RCC 7860 (cell line): ENCODE data around the gene ARHGEF35.
A peak's percentile ranks its signal among the peaks of the same experiment; 100 is the strongest.
"Not testable (repeated sequence)": the region's sequence is repeated elsewhere in the genome, so short reads cannot be mapped to it uniquely, and the experiment has no call there.

Experiments used
- DNase-seq: peaks from one replicate; pipeline ENCODE4 v3.0.0-alpha.2; 2015; ENCODE audit warnings: low spot score
- FAIRE-seq: peaks from 2 replicates; lab custom pipeline; 2012; peaks lifted over from hg19 to GRCh38; lab: Jason Lieb, UNC

The ARHGEF35 gene

GRCh38 chr7:144195212-144195872 lies at the start of gene ARHGEF35:
Gene ARHGEF35, minus strand, starts transcription at chr7:144195833. Its CDS starts 7,450 bp downstream, at chr7:144188383.
- FAIRE-seq, DNase-seq: not testable (repeated sequence)

GRCh38 chr7:144245372-144245771 lies 49.7 kb upstream of the ARHGEF35 start:
- DNase-seq, FAIRE-seq: not testable (repeated sequence)

GRCh38 chr7:144239365-144239764 lies 43.7 kb upstream of the ARHGEF35 start, which contains the start of gene OR2A42:
Gene OR2A42, minus strand, starts transcription at chr7:144239605. Its CDS starts 6,762 bp downstream, at chr7:144232843.
- FAIRE-seq = not testable (repeated sequence)

GRCh38 chr7:144238530-144239082 lies 43.0 kb upstream of the ARHGEF35 start:
- not testable (repeated sequence) for DNase-seq, FAIRE-seq

More at GRCh38 chr7:144239365-144239764, 43.7 kb upstream of the ARHGEF35 start, which contains the start of gene OR2A42:
- DNase-seq = not testable (repeated sequence)

GRCh38 chr7:144233039-144233438 lies 37.4 kb upstream of the ARHGEF35 start:
- not testable (repeated sequence) for DNase-seq, FAIRE-seq

- not testable (repeated sequence) for DNase-seq, FAIRE-seq
Observed at GRCh38 chr7:144231027-144231426, 35.4 kb upstream of the ARHGEF35 start.

- FAIRE-seq = not testable (repeated sequence)
- peak; percentile 2 for DNase-seq
Observed at GRCh38 chr7:144228810-144229209, 33.2 kb upstream of the ARHGEF35 start.

GRCh38 chr7:144226866-144227265 lies 31.2 kb upstream of the ARHGEF35 start:
- not testable (repeated sequence) for DNase-seq, FAIRE-seq

GRCh38 chr7:144223675-144224074 lies 28.0 kb upstream of the ARHGEF35 start:
- DNase-seq, FAIRE-seq: not testable (repeated sequence)

- not testable (repeated sequence) for DNase-seq, FAIRE-seq
Observed at GRCh38 chr7:144220531-144220930, 24.9 kb upstream of the ARHGEF35 start.

- peak; percentile 70 for FAIRE-seq
Observed at GRCh38 chr7:144219149-144219548, 23.5 kb upstream of the ARHGEF35 start.

GRCh38 chr7:144218581-144218980 lies 22.9 kb upstream of the ARHGEF35 start:
- not testable (repeated sequence) for DNase-seq, FAIRE-seq

More at GRCh38 chr7:144219149-144219548, 23.5 kb upstream of the ARHGEF35 start:
- not testable (repeated sequence) for DNase-seq

GRCh38 chr7:144217200-144217599 lies 21.6 kb upstream of the ARHGEF35 start:
- FAIRE-seq = not testable (repeated sequence)

GRCh38 chr7:144205306-144205705 lies 9.7 kb upstream of the ARHGEF35 start:
- DNase-seq, FAIRE-seq: not testable (repeated sequence)

More at GRCh38 chr7:144217200-144217599, 21.6 kb upstream of the ARHGEF35 start:
- DNase-seq = not testable (repeated sequence)

- FAIRE-seq, DNase-seq: not testable (repeated sequence)
Observed at GRCh38 chr7:144203086-144203485, 7.5 kb upstream of the ARHGEF35 start.

GRCh38 chr7:144201978-144202377 lies 6.3 kb upstream of the ARHGEF35 start:
- not testable (repeated sequence) for FAIRE-seq, DNase-seq

- not testable (repeated sequence) for DNase-seq, FAIRE-seq
Observed at GRCh38 chr7:144198934-144199333, 3.3 kb upstream of the ARHGEF35 start.

- not testable (repeated sequence) for DNase-seq, FAIRE-seq
Observed at GRCh38 chr7:144194453-144194852, 1.2 kb downstream of the ARHGEF35 start.

- not testable (repeated sequence) for FAIRE-seq
Observed at GRCh38 chr7:144193782-144194181, 1.9 kb downstream of the ARHGEF35 start.

GRCh38 chr7:144188578-144189171 lies 7.0 kb downstream of the ARHGEF35 start:
- DNase-seq, FAIRE-seq: not testable (repeated sequence)

More at GRCh38 chr7:144193782-144194181, 1.9 kb downstream of the ARHGEF35 start:
- not testable (repeated sequence) for DNase-seq

GRCh38 chr7:144187848-144188247 lies 7.8 kb downstream of the ARHGEF35 start:
- not testable (repeated sequence) for DNase-seq, FAIRE-seq
